WTC11 (cell line): ENCODE results near the gene JMJD4. TPM values are rescaled to one million over a fixed set of nuclear protein-coding genes. Genes with fewer than 3 reads are reported as not detected.

Experiments
- ATAC-seq: fragments of 200-7000 bp; cut with Tn5 transposase; 2 replicates; pipeline ENCODE4 v1.10.0; 2021; ENCODE audit warnings: mild to moderate bottlenecking, moderate library complexity
- CTCF ChIA-PET: fragments of 300-600 bp; sonication (Branson Sonifier 250); formaldehyde crosslinking; loops from one replicate; lab custom pipeline; 2021; ENCODE audit warnings: antibody characterized with exemption; lab: Charles Lee
- POLR2A ChIA-PET: fragments of 350-600 bp; sonication (Branson Sonifier 250); formaldehyde crosslinking; loops from one replicate; lab custom pipeline; 2021; ENCODE audit warnings: antibody characterized with exemption; lab: Charles Lee
- DNase-seq: peaks from one replicate; pipeline ENCODE4 v3.0.0; 2021; ENCODE audit warnings: low spot score
- H3K27ac Mint-ChIP-seq: 2 replicates; pipeline ENCODE4 v1.8.0; 2021; ENCODE audit warnings: mixed read lengths
- H3K27me3 Mint-ChIP-seq: 2 replicates; pipeline ENCODE4 v1.8.0; 2021; ENCODE audit warnings: low read depth, mild to moderate bottlenecking, moderate library complexity, mixed read lengths
- H3K36me3 Mint-ChIP-seq: 2 replicates; pipeline ENCODE4 v1.8.0; 2021; ENCODE audit warnings: mixed read lengths
- H3K4me1 Mint-ChIP-seq: 2 replicates; pipeline ENCODE4 v1.8.0; 2022; ENCODE audit warnings: mixed read lengths
- H3K4me3 Mint-ChIP-seq: 2 replicates; pipeline ENCODE4 v1.8.0; 2021; ENCODE audit warnings: mild to moderate bottlenecking, moderate library complexity, mixed read lengths
- H3K9me3 Mint-ChIP-seq: 2 replicates; pipeline ENCODE4 v1.8.0; 2021; ENCODE audit warnings: mixed read lengths
- ARID4B ChIP-seq: sonication (generic); formaldehyde crosslinking; IDR thresholded peaks from 2 replicates; pipeline ENCODE4 v1.8.0; 2023; ENCODE audit warnings: missing genetic modification reagents, mild to moderate bottlenecking, borderline replicate concordance
- ATF1 ChIP-seq: sonication (generic); formaldehyde crosslinking; IDR thresholded peaks from 2 replicates; pipeline ENCODE4 v1.8.1; 2023; ENCODE audit warnings: mild to moderate bottlenecking, moderate library complexity, missing genetic modification reagents
- CTCF ChIP-seq: fragments of 200-600 bp; IDR thresholded peaks from 2 replicates; pipeline ENCODE4 v1.8.0; 2022; ENCODE audit warnings: antibody characterized with exemption
- FOXP1 ChIP-seq: sonication (generic); formaldehyde crosslinking; IDR thresholded peaks from 2 replicates; pipeline ENCODE4 v1.8.0; 2022; ENCODE audit warnings: missing genetic modification reagents, mild to moderate bottlenecking, moderate library complexity, borderline replicate concordance
- JUN ChIP-seq: sonication (generic); formaldehyde crosslinking; IDR thresholded peaks from 2 replicates; pipeline ENCODE4 v1.8.0; 2023; ENCODE audit warnings: mild to moderate bottlenecking, missing genetic modification reagents
- MAX ChIP-seq: sonication (generic); formaldehyde crosslinking; IDR thresholded peaks from 2 replicates; pipeline ENCODE4 v1.8.0; 2022; ENCODE audit warnings: mild to moderate bottlenecking, missing genetic modification reagents
- NFATC4 ChIP-seq: fragments of 250-450 bp; sonication (Bioruptor Pico); IDR thresholded peaks from 2 replicates; pipeline ENCODE4 v1.9.0; 2021; ENCODE audit warnings: mild to moderate bottlenecking
- RELA ChIP-seq: sonication (generic); formaldehyde crosslinking; IDR thresholded peaks from 2 replicates; pipeline ENCODE4 v1.8.1; 2022; ENCODE audit warnings: missing genetic modification reagents, mild to moderate bottlenecking, borderline replicate concordance
- SMAD3 ChIP-seq: sonication (generic); formaldehyde crosslinking; IDR thresholded peaks from 2 replicates; pipeline ENCODE4 v1.8.0; 2022; ENCODE audit warnings: missing genetic modification reagents, mild to moderate bottlenecking, borderline replicate concordance
- SOX15 ChIP-seq: fragments of 250-450 bp; sonication (Bioruptor Pico); IDR thresholded peaks from 2 replicates; pipeline ENCODE4 v1.9.0; 2021; ENCODE audit warnings: mild to moderate bottlenecking
- SP1 ChIP-seq: sonication (generic); formaldehyde crosslinking; conservative IDR thresholded peaks from 2 replicates; pipeline ENCODE4 v1.8.1; 2022; ENCODE audit warnings: missing genetic modification reagents
- ZBTB43 ChIP-seq: sonication (generic); formaldehyde crosslinking; IDR thresholded peaks from 2 replicates; pipeline ENCODE4 v1.8.1; 2023; ENCODE audit warnings: mild to moderate bottlenecking, missing genetic modification reagents
- ZNF138 ChIP-seq: sonication (generic); formaldehyde crosslinking; conservative IDR thresholded peaks from 2 replicates; pipeline ENCODE4 v1.8.1; 2022; ENCODE audit warnings: mild to moderate bottlenecking, moderate library complexity, missing genetic modification reagents
- ZNF671 ChIP-seq: fragments of 250-450 bp; sonication (Bioruptor Pico); IDR thresholded peaks from 2 replicates; pipeline ENCODE4 v1.8.0; 2021; ENCODE audit warnings: mild to moderate bottlenecking
- total RNA-seq: library from RNA; stranded (reverse); gene quantifications from 3 replicates; pipeline ENCODE4 v1.2.3, GENCODE V29; 2021

The JMJD4 gene
- total RNA-seq, 1 experiment from 2014 or later: 13.7 TPM

- DNase-seq (no peak), ATAC-seq (no peak)
- Mint-ChIP-seq H3K9me3 (no peaks in the 10 kb centered on the region), H3K4me1 (peaks cover 34% of the 10 kb centered on the region), H3K36me3 (peaks cover 7% of the 10 kb centered on the region; the same call in 1 of the 2 replicates), H3K4me3 (no peak overlapping the region), H3K27me3 (peaks cover 12% of the 10 kb centered on the region), H3K27ac (peak overlapping the region; percentile 83; the same call in 1 of the 2 replicates)
- ChIA-PET POLR2A (interaction anchor here (0.5 to 0.6 kb wide), 2 partner anchors 1092 to 1829 kb away, joined by 3 to 5 read pairs; no protein-coding TSS in a partner anchor), CTCF (interaction anchor here (0.5 to 1.8 kb wide), 23 partner anchors 9 to 400 kb away, joined by 3 to 20 read pairs (median 3); partner anchors contain the start of gene WNT9A)
- TF ChIP-seq NFATC4 (CRISPR knock-in tag): peak; percentile 38; the same call in 1 of the 2 replicates
- TF ChIP-seq ZNF671 (CRISPR knock-in tag): no peak
These were observed 4.4 kb downstream of the JMJD4 start for GRCh38 chr1:227730630-227731151.

GRCh38 chr1:227729881-227730629 is 5.0 kb downstream of the JMJD4 start:
- Mint-ChIP-seq H3K27ac (peak overlapping the region; percentile 83), H3K4me1 (peaks cover 34% of the 10 kb centered on the region), H3K4me3 (peak overlapping the region; percentile 90), H3K9me3 (0 out of 2 replicates have a peak, but pooled peaks cover 3% of the 10 kb centered on the region), H3K36me3 (peaks cover 7% of the 10 kb centered on the region; the same call in 1 of the 2 replicates), H3K27me3 (peaks cover 13% of the 10 kb centered on the region)
- ChIA-PET CTCF (interaction anchor here (0.5 to 1.8 kb wide), 22 partner anchors 8 to 401 kb away, joined by 3 to 20 read pairs (median 3); partner anchors contain the start of gene WNT9A), POLR2A (interaction anchor here (0.5 to 0.6 kb wide), 2 partner anchors 1091 to 1828 kb away, joined by 3 to 5 read pairs; no protein-coding TSS in a partner anchor)
- peak; percentile 74 for DNase-seq
- TF ChIP-seq CTCF (peak; percentile 68), MAX (CRISPR knock-in tag) (peak; percentile 73; the same call in 1 of the 2 replicates), ARID4B (CRISPR knock-in tag) (0 out of 2 replicates have a peak, but pooled peaks have one; percentile 55), SOX15 (CRISPR knock-in tag) (no peak), SMAD3 (CRISPR knock-in tag) (0 out of 2 replicates have a peak, but pooled peaks have one; percentile 39), JUN (CRISPR knock-in tag) (no peak), FOXP1 (0 out of 2 replicates have a peak, but pooled peaks have one; percentile 3), ZNF138 (CRISPR knock-in tag) (0 out of 2 replicates have a peak, but pooled peaks have one; percentile 34), ATF1 (no peak), ZBTB43 (CRISPR knock-in tag) (0 out of 2 replicates have a peak, but pooled peaks have one; percentile 48), SP1 (CRISPR knock-in tag) (0 out of 2 replicates have a peak, but pooled peaks have one; percentile 30), RELA (CRISPR knock-in tag) (no peak)
- peak; percentile 27 for ATAC-seq
